Thoracic aorta (tissue), 2 donors: Measurements from ENCODE around the gene FREM1. TPM values are rescaled to one million over a fixed set of nuclear protein-coding genes. Genes with fewer than 3 reads are reported as not detected.
A peak's percentile ranks its signal among the peaks of the same experiment; 100 is the strongest.

ENCODE experiments used
- ATAC-seq: fragments of 150-250 bp; one replicate; pipeline ENCODE4 v1.8.0; 2017; ENCODE audit warnings: low read depth; ENCODE audit not compliant: insufficient number of reproducible peaks, low FRiP score
- DNase-seq: peaks from one replicate; pipeline ENCODE4 v3.0.0-alpha.2; 2020; ENCODE audit warnings: low spot score
- H3K27ac ChIP-seq, 2 donors: fragments of 200-600 bp; sonication (generic); 1 replicate in 1 of 2; 2 replicates in 1 of 2; pipeline ENCODE4 v1.5.1; 2016; ENCODE audit warnings: mild to moderate bottlenecking in 2 of 2, moderate library complexity in 2 of 2
- H3K27me3 ChIP-seq: fragments of 200-600 bp; sonication (generic); replicated peaks from 2 replicates; pipeline ENCODE4 v1.6.0; 2016; ENCODE audit warnings: mild to moderate bottlenecking; ENCODE audit not compliant: insufficient read depth
- H3K36me3 ChIP-seq: fragments of 200-600 bp; sonication (generic); one replicate; pipeline ENCODE4 v1.5.1; 2016
- H3K4me1 ChIP-seq, 2 donors: fragments of 200-600 bp; sonication (generic); 1 replicate in 1 of 2; 2 replicates in 1 of 2; pipeline versions ENCODE4 v1.5.1 to v1.6.0; 2016; ENCODE audit warnings: low read depth in 2 of 2, mild to moderate bottlenecking in 1 of 2; ENCODE audit not compliant: control insufficient read depth in 1 of 2
- H3K4me3 ChIP-seq: fragments of 200-600 bp; sonication (generic); 2 replicates; pipeline ENCODE4 v1.5.1; 2016; ENCODE audit warnings: mild to moderate bottlenecking
- H3K9me3 ChIP-seq: fragments of 200-600 bp; sonication (generic); 2 replicates; pipeline ENCODE4 v1.5.1; 2016
- total RNA-seq, 2 donors: library from RNA; depleted of rRNA; stranded (reverse); fragments of >200 nt; gene quantifications; one replicate each; pipeline versions ENCODE4 v1.1.0 to v1.2.3, GENCODE V29; 2016
- TF ChIP-seq, protein P1 (sequence below): fragments of 200-600 bp; sonication (generic); IDR thresholded peaks from one replicate; pipeline ENCODE4 v1.5.1; 2019; ENCODE audit warnings: antibody characterized with exemption

The FREM1 gene
- total RNA-seq, 2 donors from 2014 or later = 9.9 to 24.8 TPM

DNA sequence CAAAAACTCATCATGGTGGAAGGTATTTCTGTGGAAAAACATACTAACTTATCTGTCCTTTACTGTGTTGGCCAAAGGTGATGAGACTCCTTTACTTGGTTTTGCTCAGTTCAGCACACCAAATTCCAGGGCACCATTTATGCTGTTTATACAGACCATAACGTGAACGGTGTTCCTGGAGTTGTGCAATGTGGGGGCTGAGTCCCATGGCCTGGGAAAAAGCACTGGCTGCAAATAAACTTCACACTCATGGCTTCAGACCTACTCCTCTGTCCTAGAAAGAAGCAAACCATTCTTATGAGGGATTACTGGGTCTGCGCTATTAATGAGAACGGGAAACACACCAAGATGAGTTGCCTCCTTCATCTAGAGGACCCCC, 10.4 kb downstream of the FREM1 start:
- Histone ChIP-seq H3K4me3 (peak overlapping the region; percentile 33), H3K27ac (peak overlapping the region in 1 of 2 donors; percentile 15), H3K36me3 (no peaks in the 10 kb centered on the region), H3K27me3 (no peaks in the 10 kb centered on the region), H3K9me3 (no peaks in the 10 kb centered on the region), H3K4me1 (peaks cover 0 to 28% of the 10 kb centered on the region in 2 donors)
- ATAC-seq (no peak), DNase-seq (no peak)
- TF ChIP-seq, protein P1, sequence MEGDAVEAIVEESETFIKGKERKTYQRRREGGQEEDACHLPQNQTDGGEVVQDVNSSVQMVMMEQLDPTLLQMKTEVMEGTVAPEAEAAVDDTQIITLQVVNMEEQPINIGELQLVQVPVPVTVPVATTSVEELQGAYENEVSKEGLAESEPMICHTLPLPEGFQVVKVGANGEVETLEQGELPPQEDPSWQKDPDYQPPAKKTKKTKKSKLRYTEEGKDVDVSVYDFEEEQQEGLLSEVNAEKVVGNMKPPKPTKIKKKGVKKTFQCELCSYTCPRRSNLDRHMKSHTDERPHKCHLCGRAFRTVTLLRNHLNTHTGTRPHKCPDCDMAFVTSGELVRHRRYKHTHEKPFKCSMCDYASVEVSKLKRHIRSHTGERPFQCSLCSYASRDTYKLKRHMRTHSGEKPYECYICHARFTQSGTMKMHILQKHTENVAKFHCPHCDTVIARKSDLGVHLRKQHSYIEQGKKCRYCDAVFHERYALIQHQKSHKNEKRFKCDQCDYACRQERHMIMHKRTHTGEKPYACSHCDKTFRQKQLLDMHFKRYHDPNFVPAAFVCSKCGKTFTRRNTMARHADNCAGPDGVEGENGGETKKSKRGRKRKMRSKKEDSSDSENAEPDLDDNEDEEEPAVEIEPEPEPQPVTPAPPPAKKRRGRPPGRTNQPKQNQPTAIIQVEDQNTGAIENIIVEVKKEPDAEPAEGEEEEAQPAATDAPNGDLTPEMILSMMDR = no peak

DNA sequence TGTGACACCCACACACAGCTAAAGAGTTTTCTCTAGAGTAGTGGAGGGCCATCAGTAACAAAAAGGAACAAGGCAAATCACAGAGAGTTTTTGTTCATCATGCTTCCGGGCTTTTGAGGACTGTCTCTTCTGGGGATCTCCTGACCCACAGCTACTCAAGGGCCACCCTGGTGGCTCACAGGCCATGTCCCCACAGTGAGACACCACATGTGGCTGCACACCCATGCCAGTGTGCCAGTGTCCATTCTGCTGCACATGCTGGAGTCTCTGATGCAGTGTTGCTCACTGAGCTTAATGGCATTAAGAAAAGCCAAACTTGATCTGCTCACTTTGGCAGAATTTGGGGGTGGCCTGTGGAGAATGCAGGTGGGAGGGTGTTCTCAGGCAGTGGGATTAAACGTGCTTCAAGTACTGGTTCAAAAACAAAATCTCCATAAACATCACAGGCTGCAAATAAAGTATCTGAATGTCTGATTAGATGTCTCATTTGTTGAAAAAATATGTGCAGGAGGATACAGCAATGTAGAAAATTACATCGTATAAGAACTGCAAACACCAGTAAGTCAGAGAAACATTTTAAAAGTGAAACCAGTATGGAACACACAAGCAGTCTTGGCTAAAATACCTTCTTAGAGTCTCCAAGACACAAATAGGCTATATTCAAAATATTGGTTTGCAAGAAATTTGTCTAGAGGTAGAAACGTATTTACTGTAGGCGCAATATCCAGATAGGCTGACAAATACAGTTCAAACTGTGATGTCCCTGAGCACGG, 11.0 kb downstream of the FREM1 start:
- peak overlapping the region in 1 of 2 donors; percentile 15 for H3K27ac ChIP-seq
- DNase-seq (no peak), ATAC-seq (no peak)
- no peaks in the 10 kb centered on the region for H3K36me3 ChIP-seq
- H3K4me1 ChIP-seq = peaks cover 0 to 27% of the 10 kb centered on the region in 2 donors
- H3K27me3 ChIP-seq = no peaks in the 10 kb centered on the region
- TF ChIP-seq, protein P1 = no peak
- H3K4me3 ChIP-seq = peak overlapping the region; percentile 33
- no peaks in the 10 kb centered on the region for H3K9me3 ChIP-seq

DNA sequence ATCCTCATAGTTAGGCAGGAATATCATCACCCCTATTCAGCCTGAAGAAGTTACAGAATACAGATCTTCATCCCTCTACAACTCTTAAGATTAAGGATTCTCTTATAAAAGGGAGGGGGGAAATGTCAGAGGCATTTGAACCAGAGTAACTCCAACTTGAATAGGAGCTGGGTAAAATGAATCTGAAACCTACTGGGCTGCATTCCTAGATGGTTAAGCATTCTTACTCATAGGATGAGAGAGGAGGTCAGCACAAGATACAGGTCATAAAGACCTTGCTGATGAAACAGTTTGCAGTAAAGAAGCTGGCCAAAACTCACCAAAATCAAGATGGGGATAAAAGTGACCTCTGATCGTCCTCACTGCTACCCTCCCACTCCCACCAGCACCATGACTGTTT, 14.4 kb downstream of the FREM1 start:
- H3K27ac ChIP-seq = no peak overlapping the region
- TF ChIP-seq, protein P1 = no peak
- H3K9me3 ChIP-seq = no peaks in the 10 kb centered on the region

DNA sequence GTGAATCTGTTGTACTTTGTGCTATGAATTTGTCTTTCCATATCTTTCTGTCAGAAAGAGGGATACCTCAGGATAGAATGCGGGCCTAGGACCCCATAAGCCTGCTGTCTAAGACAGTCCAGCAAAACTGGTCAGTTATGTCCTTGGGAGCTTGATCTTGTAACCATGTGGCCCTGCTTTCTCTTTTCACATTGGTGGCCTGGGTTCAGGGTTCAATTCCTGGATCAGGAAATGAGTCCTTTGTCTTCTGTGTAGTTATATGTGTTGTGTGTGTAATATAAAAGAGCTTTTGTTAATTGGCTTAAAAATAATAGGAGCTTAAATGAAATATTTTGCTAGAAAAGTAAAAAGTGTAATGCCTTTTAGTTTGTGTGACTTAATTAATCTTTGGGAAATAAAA, 16.9 kb downstream of the FREM1 start:
- ATAC-seq (no peak), DNase-seq (no peak)
- no peak overlapping the region for H3K4me3 ChIP-seq
- TF ChIP-seq, protein P1 = no peak
- H3K36me3 ChIP-seq = no peaks in the 10 kb centered on the region
- no peaks in the 10 kb centered on the region for H3K27me3 ChIP-seq
- no peak overlapping the region for H3K27ac ChIP-seq
- no peaks in the 10 kb centered on the region for H3K9me3 ChIP-seq
- H3K4me1 ChIP-seq = no peaks in the 10 kb centered on the region

More for the DNA sequence above, 14.4 kb downstream of the FREM1 start:
- DNase-seq = no peak
- Histone ChIP-seq H3K27me3 (no peaks in the 10 kb centered on the region), H3K36me3 (no peaks in the 10 kb centered on the region), H3K4me1 (peaks cover 0 to 13% of the 10 kb centered on the region in 2 donors), H3K4me3 (no peak overlapping the region)
- ATAC-seq = no peak

DNA sequence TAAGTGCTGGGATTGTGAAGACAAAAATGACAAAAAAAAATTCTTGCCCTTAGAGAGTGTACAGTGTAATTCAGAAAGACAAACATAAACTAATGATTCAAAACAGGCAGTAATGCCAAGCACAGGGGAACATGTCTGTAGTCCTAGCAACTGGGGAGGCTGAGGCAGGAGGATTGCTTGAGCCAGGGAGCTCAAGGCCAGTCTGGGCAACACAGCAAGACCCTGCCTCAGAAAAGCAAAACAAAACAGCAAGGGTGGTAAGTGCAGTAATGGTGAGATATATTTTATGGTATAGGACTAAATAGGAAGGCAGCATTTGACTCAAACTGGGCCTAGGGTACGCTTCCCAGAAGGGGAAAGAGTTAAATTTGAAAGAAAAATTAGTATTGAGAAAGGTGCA, 18.9 kb downstream of the FREM1 start:
- no peak for ATAC-seq
- no peak overlapping the region for H3K27ac ChIP-seq
- no peaks in the 10 kb centered on the region for H3K27me3 ChIP-seq
- no peaks in the 10 kb centered on the region for H3K36me3 ChIP-seq
- H3K4me3 ChIP-seq = no peak overlapping the region
- H3K4me1 ChIP-seq = peaks cover 0 to 5% of the 10 kb centered on the region in 2 donors
- H3K9me3 ChIP-seq = no peaks in the 10 kb centered on the region
- TF ChIP-seq, protein P1 = no peak
- no peak for DNase-seq
